Breast epithelium (tissue), 4 donors: ENCODE measurements around the gene GSTM1. TPM values are rescaled to one million over a fixed set of nuclear protein-coding genes. Genes with fewer than 3 reads are reported as not detected.

ENCODE experiments used
- DNase-seq, 2 donors: peaks; one replicate each; pipeline ENCODE4 v3.0.0-alpha.2; 2019; ENCODE audit warnings: low spot score in 2 of 2
- H3K27ac ChIP-seq, 2 donors: fragments of 200-600 bp; sonication (generic) in 1 of 2; one replicate each; pipeline ENCODE4 v1.5.1; 2016 to 2019; ENCODE audit warnings: mild to moderate bottlenecking in 1 of 2
- H3K27me3 ChIP-seq, 2 donors: fragments of 200-600 bp; sonication (generic) in 1 of 2; one replicate each; pipeline versions ENCODE4 v1.5.1 to v1.6.0; 2017 to 2019; ENCODE audit warnings: control low read depth in 1 of 2, mild to moderate bottlenecking in 1 of 2
- H3K36me3 ChIP-seq: fragments of 200-600 bp; one replicate; pipeline ENCODE4 v1.5.1; 2019
- H3K4me1 ChIP-seq, 2 donors: fragments of 200-600 bp; sonication (generic); one replicate each; pipeline ENCODE4 v1.5.1; 2016 to 2019; ENCODE audit warnings: control low read depth in 1 of 2
- H3K4me3 ChIP-seq, 3 donors: fragments of 200-600 bp; sonication (generic); 1 replicate in 2 of 3; 2 replicates in 1 of 3; pipeline ENCODE4 v1.5.1; 2016 to 2019; ENCODE audit warnings: mild to moderate bottlenecking in 3 of 3, moderate library complexity in 2 of 3
- H3K9me3 ChIP-seq, 2 donors: fragments of 200-600 bp; sonication (generic) in 1 of 2; one replicate each; pipeline ENCODE4 v1.5.1; 2016 to 2019; ENCODE audit warnings: control low read depth in 1 of 2
- POLR2A ChIP-seq: fragments of 450-650 bp; IDR thresholded peaks from one replicate; pipeline ENCODE4 v1.6.1; 2016; ENCODE audit warnings: antibody characterized with exemption, mild to moderate bottlenecking, moderate library complexity
- POLR2AphosphoS5 ChIP-seq, 3 donors: sonication (generic); formaldehyde crosslinking; IDR thresholded peaks; one replicate each; pipeline ENCODE4 v1.6.1; 2017; ENCODE audit warnings: antibody characterized with exemption in 3 of 3
- intact Hi-C: fragments of 100-400 bp; cut with DNase I; formaldehyde crosslinking; loops from one replicate; pipeline ENCODE4 v1.15.1; 2023; ENCODE audit warnings: low total_unique reads
- total RNA-seq, 3 donors: library from RNA; depleted of rRNA; stranded (reverse); fragments of >200 nt; gene quantifications; one replicate each; pipeline ENCODE4 v1.1.0, GENCODE V29; 2016
- TF ChIP-seq, protein P1 (sequence below), 3 donors: fragments of 450-650 bp; IDR thresholded peaks; one replicate each; pipeline ENCODE4 v1.5.1; 2016 to 2017; ENCODE audit warnings: antibody characterized with exemption in 3 of 3, mild to moderate bottlenecking in 3 of 3, moderate library complexity in 3 of 3

Gene GSTM1
- total RNA-seq, 3 donors from 2014 or later, result 33.8 TPM; not detected in 2

DNA sequence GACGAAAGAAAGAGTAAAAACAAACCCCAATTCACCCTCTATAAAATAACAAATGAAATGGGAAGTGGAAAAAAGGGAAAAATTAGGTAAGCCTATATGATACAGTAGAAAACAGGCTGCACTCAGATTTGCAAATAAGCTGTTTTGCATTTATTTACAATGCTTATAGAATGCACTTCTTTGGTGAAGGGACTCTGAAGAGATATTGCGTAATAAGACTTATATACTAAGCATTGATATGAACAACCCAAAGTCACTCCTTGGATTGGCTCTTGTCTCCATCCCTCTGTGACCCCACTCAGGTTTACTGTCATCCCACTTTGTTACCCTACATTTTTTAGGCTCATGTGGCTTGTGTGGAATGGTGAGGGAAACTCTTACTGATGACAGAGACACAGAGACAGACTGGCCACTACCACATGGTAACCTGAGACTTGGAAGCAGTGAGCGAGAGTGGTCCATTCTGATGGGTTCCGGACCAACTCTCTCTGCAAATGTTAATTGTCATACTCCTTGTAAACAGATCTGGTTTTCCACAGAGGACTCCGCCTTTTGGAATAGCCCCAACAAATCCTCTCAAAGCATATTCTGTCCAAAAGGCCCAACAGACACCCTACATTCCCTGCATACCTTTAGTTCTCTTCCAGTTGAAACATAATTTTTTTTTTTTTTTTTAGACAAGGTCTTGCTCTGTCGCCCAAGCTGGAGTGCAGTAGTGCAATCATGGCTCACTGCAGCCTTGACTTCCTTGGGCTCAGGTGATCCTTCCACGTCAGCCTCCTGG, 35.5 kb downstream of the GSTM1 start:
- TF ChIP-seq POLR2AphosphoS5 (IDR thresholded peaks at IDR 0.05), result no peak
- TF ChIP-seq POLR2A, result no peak
- TF ChIP-seq, protein P1, sequence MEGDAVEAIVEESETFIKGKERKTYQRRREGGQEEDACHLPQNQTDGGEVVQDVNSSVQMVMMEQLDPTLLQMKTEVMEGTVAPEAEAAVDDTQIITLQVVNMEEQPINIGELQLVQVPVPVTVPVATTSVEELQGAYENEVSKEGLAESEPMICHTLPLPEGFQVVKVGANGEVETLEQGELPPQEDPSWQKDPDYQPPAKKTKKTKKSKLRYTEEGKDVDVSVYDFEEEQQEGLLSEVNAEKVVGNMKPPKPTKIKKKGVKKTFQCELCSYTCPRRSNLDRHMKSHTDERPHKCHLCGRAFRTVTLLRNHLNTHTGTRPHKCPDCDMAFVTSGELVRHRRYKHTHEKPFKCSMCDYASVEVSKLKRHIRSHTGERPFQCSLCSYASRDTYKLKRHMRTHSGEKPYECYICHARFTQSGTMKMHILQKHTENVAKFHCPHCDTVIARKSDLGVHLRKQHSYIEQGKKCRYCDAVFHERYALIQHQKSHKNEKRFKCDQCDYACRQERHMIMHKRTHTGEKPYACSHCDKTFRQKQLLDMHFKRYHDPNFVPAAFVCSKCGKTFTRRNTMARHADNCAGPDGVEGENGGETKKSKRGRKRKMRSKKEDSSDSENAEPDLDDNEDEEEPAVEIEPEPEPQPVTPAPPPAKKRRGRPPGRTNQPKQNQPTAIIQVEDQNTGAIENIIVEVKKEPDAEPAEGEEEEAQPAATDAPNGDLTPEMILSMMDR (IDR thresholded peaks at IDR 0.05), result no peak
- Histone ChIP-seq H3K4me1 (no peaks in the 10 kb centered on the region), H3K36me3 (no peaks in the 10 kb centered on the region), H3K27ac (no peak overlapping the region), H3K27me3 (no peaks in the 10 kb centered on the region), H3K9me3 (no peaks in the 10 kb centered on the region), H3K4me3 (no peak overlapping the region)
- DNase-seq, result no peak
- intact Hi-C loops, result no loop called here

DNA sequence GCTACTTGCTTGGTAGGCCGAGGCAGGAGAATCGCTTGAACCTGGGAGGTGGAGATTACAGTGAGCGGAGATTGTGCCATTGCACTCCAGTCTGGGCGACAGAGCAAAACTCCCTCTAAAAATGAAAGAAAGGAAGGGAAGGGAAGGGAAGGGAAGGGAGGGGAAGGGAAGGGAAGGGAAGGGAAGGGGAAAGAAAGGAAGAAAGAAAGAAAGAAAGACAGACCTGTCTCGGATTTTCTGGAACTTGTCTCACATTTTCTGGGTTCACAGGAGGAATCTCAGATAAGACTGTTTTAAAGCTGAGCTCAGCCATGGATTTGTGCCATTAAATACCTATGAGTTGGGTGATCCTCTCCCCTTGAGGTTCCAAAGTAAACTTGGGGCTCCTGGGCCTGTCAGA, 37.3 kb downstream of the GSTM1 start:
- Histone ChIP-seq H3K9me3 (no peaks in the 10 kb centered on the region), H3K36me3 (no peaks in the 10 kb centered on the region), H3K27me3 (no peaks in the 10 kb centered on the region), H3K27ac (no peak overlapping the region), H3K4me1 (no peaks in the 10 kb centered on the region), H3K4me3 (no peak overlapping the region)
- intact Hi-C loops, result no loop called here
- TF ChIP-seq POLR2AphosphoS5 (IDR thresholded peaks at IDR 0.05) (no peak), POLR2A (no peak)
- TF ChIP-seq, protein P1 (IDR thresholded peaks at IDR 0.05), result no peak
- DNase-seq, result no peak

DNA sequence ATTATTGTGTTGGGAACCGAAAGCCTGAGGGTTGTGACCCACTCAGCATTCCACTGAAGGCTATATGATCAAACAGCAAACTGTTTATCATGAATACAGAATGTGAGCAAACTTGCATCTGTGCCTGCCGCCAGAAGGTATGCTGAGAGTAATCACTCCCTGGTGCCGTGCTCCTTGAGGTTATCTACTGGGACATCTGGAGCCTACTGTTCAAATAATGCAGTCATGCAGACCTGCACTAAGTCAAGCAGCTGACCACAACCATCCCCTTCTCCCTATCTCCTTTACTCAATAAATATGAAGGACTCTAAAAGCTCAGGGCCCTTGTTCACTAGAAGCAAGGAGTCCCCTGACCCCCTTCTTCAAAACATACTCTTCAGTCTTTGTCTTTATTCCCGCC, 37.9 kb downstream of the GSTM1 start:
- no peaks in the 10 kb centered on the region for H3K4me1 ChIP-seq
- TF ChIP-seq POLR2A (no peak), POLR2AphosphoS5 (IDR thresholded peaks at IDR 0.05) (no peak)
- TF ChIP-seq, protein P1 (IDR thresholded peaks at IDR 0.05), result no peak
- no peaks in the 10 kb centered on the region for H3K36me3 ChIP-seq
- H3K4me3 ChIP-seq, result no peak overlapping the region
- H3K27ac ChIP-seq, result no peak overlapping the region
- intact Hi-C loops, result no loop called here
- no peaks in the 10 kb centered on the region for H3K27me3 ChIP-seq
- no peaks in the 10 kb centered on the region for H3K9me3 ChIP-seq
- DNase-seq, result no peak

DNA sequence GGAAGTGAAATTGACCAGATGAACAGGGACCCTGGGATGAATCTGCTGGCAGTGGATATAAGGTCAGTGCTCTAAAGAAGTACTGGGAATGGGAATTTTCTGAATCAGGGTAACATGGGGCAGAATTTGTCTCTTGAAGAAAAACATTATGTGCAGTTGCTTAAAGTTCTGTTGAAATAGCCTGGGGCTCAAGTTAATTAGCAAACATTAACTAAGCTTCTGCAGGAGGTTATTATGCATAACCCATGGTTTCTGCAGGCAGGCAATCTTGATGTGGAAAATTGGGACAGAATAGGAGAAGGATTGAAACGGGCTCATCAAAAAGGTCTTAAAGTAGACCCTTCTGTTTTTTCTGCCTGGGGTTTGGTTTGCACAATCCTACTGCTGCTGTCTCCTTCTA, 38.4 kb downstream of the GSTM1 start:
- intact Hi-C loops, result no loop called here
- no peak for DNase-seq
- TF ChIP-seq POLR2AphosphoS5 (IDR thresholded peaks at IDR 0.05), result no peak
- no peak for TF ChIP-seq POLR2A
- TF ChIP-seq, protein P1 (IDR thresholded peaks at IDR 0.05), result no peak
- no peaks in the 10 kb centered on the region for H3K36me3 ChIP-seq
- no peak overlapping the region for H3K4me3 ChIP-seq
- no peak overlapping the region for H3K27ac ChIP-seq
- H3K27me3 ChIP-seq, result no peaks in the 10 kb centered on the region
- no peaks in the 10 kb centered on the region for H3K9me3 ChIP-seq
- no peaks in the 10 kb centered on the region for H3K4me1 ChIP-seq

DNA sequence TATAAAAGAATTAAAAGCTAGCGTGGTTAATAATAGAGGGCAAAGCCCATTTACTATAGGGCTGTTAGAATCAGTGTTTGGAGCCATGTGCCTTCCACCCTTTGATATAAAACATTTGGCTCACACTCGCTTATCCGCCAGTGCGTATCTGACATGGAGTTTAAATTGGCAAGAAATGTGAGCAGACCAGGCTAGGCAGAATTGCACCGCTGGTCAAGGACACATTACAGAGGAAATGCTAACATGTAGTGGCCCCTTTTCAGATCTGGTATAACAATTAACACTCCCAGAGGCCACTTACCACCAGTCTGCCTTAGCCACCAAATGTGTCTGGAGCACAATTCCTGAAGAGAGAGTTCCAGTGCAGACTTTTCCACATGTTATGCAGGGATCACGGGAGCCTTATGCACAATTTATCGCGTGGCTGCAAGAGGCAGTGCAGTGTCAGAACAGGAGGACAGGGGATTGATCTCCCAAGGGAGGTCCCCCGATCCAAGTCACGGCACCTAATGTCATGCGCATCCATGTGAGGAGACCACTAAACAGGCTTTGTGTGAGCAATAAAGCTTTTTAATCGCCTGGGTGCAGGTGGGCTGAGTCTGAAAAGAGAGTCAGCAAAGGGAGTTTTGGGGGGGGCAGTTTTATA, 39.2 kb downstream of the GSTM1 start:
- Histone ChIP-seq H3K9me3 (no peaks in the 10 kb centered on the region), H3K4me1 (no peaks in the 10 kb centered on the region), H3K27me3 (no peaks in the 10 kb centered on the region), H3K4me3 (no peak overlapping the region), H3K27ac (no peak overlapping the region), H3K36me3 (no peaks in the 10 kb centered on the region)
- DNase-seq, result no peak
- intact Hi-C loops, result no loop called here
- TF ChIP-seq, protein P1 (IDR thresholded peaks at IDR 0.05), result no peak
- TF ChIP-seq POLR2AphosphoS5 (IDR thresholded peaks at IDR 0.05), result no peak
